Measurements from ENCODE around the gene HRK. TPM values are rescaled to one million over a fixed set of nuclear protein-coding genes. Genes with fewer than 3 reads are reported as not detected.

HRK gene
- total RNA-seq, 1 experiment from 2014 or later: 0.44 TPM

GRCh38 chr12:116867523-116867922 is 13.7 kb downstream of the HRK start:
- Histone ChIP-seq H3K9me3 (ENCODE audit: control insufficient read depth, insufficient read depth, low read depth, low read length) (no peaks in the 10 kb centered on the region), H3K27ac (ENCODE audit: low read length) (no peak overlapping the region), H3K4me3 (ENCODE audit: low read depth in 2 of 2, low read length in 2 of 2) (no peak overlapping the region), H3K4me1 (ENCODE audit: control insufficient read depth, insufficient read depth, low read length) (0 out of 2 replicates have a peak, but pooled peaks cover 2% of the 10 kb centered on the region), H3K27me3 (ENCODE audit: control insufficient read depth, insufficient read depth, low read length) (no peaks in the 10 kb centered on the region), H3K36me3 (ENCODE audit: control insufficient read depth, insufficient read depth, low read length) (no peaks in the 10 kb centered on the region)
- CTCF ChIA-PET: no interaction called here
- POLR2A ChIA-PET: no interaction called here
- no peak for TF ChIP-seq POLR2AphosphoS5 (IDR thresholded peaks at IDR 0.05; ENCODE audit: low read depth, low read length)
- no peak for TF ChIP-seq SIN3A (IDR thresholded peaks at IDR 0.05; ENCODE audit: borderline replicate concordance, insufficient read depth, low read depth, low read length)
- TF ChIP-seq, protein P1, sequence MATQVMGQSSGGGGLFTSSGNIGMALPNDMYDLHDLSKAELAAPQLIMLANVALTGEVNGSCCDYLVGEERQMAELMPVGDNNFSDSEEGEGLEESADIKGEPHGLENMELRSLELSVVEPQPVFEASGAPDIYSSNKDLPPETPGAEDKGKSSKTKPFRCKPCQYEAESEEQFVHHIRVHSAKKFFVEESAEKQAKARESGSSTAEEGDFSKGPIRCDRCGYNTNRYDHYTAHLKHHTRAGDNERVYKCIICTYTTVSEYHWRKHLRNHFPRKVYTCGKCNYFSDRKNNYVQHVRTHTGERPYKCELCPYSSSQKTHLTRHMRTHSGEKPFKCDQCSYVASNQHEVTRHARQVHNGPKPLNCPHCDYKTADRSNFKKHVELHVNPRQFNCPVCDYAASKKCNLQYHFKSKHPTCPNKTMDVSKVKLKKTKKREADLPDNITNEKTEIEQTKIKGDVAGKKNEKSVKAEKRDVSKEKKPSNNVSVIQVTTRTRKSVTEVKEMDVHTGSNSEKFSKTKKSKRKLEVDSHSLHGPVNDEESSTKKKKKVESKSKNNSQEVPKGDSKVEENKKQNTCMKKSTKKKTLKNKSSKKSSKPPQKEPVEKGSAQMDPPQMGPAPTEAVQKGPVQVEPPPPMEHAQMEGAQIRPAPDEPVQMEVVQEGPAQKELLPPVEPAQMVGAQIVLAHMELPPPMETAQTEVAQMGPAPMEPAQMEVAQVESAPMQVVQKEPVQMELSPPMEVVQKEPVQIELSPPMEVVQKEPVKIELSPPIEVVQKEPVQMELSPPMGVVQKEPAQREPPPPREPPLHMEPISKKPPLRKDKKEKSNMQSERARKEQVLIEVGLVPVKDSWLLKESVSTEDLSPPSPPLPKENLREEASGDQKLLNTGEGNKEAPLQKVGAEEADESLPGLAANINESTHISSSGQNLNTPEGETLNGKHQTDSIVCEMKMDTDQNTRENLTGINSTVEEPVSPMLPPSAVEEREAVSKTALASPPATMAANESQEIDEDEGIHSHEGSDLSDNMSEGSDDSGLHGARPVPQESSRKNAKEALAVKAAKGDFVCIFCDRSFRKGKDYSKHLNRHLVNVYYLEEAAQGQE (IDR thresholded peaks at IDR 0.05; ENCODE audit: insufficient read depth in 1 of 2, low read depth in 2 of 2, low read length in 1 of 2): no peak
- no peak for TF ChIP-seq CTCF (IDR thresholded peaks at IDR 0.05)
- TF ChIP-seq TCF7L2 (IDR thresholded peaks at IDR 0.05; ENCODE audit: low read depth, low read length): no peak
- intact Hi-C loops (cut with micrococcal nuclease; ENCODE audit: unreplicated experiment) (no loop called here), in situ Hi-C loops (cut with HindIII; ENCODE audit: low pct_unique_long_range_greater_than_20kb, low sequenced_read_pairs) (no loop called here)
- ATAC-seq (no peak), DNase-seq (ENCODE audit: low read depth, low spot score) (no peak)
- BruUV-seq (replicated peaks): no TSS peak

DNA sequence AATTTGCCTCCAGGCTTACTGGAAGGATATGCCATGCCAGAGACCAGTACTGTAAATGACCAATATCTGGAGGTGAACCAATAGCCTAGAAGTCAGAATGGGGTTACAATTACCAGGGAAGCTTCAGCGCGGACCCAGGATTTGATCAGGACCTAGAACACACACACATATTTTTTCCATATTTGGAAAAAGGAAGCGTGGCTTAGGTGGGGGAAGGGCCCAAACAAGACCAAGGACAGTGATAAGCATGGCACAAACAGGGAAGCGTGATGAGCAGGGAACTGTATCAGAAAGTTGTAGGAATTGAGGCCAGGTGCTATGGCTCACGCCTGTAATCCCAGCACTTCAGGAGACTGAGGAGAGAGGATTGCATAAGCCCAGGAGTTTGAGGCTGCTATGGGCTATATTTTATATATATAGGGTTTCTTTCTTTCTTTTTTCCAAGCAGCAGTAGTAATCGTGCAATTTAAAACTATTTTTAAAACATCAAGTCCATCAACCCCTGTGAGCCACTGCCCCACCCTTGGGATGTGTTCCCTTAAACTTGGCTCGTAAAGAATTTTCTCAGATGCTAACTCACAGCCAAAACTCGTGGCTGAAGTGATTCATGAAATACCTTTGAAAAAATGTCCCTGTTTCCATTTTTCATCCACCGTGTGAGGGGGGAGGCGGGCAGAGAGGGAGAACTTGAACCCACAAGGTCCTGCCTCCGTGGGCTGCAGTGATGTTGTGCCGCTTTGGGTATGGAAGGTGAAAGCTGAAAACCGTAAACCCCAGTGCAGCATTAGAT is 16.7 kb downstream of the HRK start:
- intact Hi-C loops (cut with micrococcal nuclease; ENCODE audit: unreplicated experiment) (no loop called here), in situ Hi-C loops (cut with HindIII; ENCODE audit: low pct_unique_long_range_greater_than_20kb, low sequenced_read_pairs) (no loop called here)
- ChIA-PET CTCF (interaction anchor here (0.7 kb wide), 1 partner anchor 11 kb away, joined by 3 read pairs; no protein-coding TSS in a partner anchor), POLR2A (interaction anchor here (0.6 kb wide), 1 partner anchor 1271 kb away, joined by 4 read pairs; the partner anchor contains the start of gene PEBP1)
- H3K27ac ChIP-seq (ENCODE audit: low read length): no peak overlapping the region
- DNase-seq (ENCODE audit: low read depth, low spot score) (no peak), ATAC-seq (0 out of 2 replicates have a peak, but pooled peaks have one; percentile 15)
- H3K36me3 ChIP-seq (ENCODE audit: control insufficient read depth, insufficient read depth, low read length): no peaks in the 10 kb centered on the region
- H3K4me1 ChIP-seq (ENCODE audit: control insufficient read depth, insufficient read depth, low read length): peaks cover 14% of the 10 kb centered on the region
- peaks cover 2% of the 10 kb centered on the region; the same call in 1 of the 2 replicates for H3K27me3 ChIP-seq (ENCODE audit: control insufficient read depth, insufficient read depth, low read length)
- TF ChIP-seq TCF7L2 (IDR thresholded peaks at IDR 0.05; ENCODE audit: low read depth, low read length): no peak
- TF ChIP-seq, protein P1 (IDR thresholded peaks at IDR 0.05; ENCODE audit: insufficient read depth in 1 of 2, low read depth in 2 of 2, low read length in 1 of 2): no peak
- TF ChIP-seq SIN3A (IDR thresholded peaks at IDR 0.05; ENCODE audit: borderline replicate concordance, insufficient read depth, low read depth, low read length): no peak
- no peak for TF ChIP-seq CTCF (IDR thresholded peaks at IDR 0.05)
- no peak for TF ChIP-seq POLR2AphosphoS5 (IDR thresholded peaks at IDR 0.05; ENCODE audit: low read depth, low read length)
- H3K4me3 ChIP-seq (ENCODE audit: low read depth in 2 of 2, low read length in 2 of 2): no peak overlapping the region
- H3K9me3 ChIP-seq (ENCODE audit: control insufficient read depth, insufficient read depth, low read depth, low read length): no peaks in the 10 kb centered on the region
- no TSS peak for BruUV-seq (replicated peaks)
